Hepatocyte (in vitro differentiated cells): ENCODE measurements around the gene PPID. TPM values are rescaled to one million over a fixed set of nuclear protein-coding genes. Genes with fewer than 3 reads are reported as not detected.
"Not testable (repeated sequence)": the region's sequence is repeated elsewhere in the genome, so short reads cannot be mapped to it uniquely, and the experiment has no call there.

Source experiments
- DNase-seq: peaks from one replicate; pipeline ENCODE4 v3.0.0-alpha.2; 2016; ENCODE audit warnings: low spot score
- H2AFZ ChIP-seq: fragments of 200-600 bp; sonication (generic); 2 replicates; pipeline ENCODE4 v1.6.0; 2016; ENCODE audit warnings: antibody characterized with exemption, mild to moderate bottlenecking
- H3K27ac ChIP-seq: fragments of 200-600 bp; sonication (generic); 2 replicates; pipeline ENCODE4 v1.5.1; 2016; ENCODE audit warnings: mild to moderate bottlenecking
- H3K27me3 ChIP-seq: fragments of 200-600 bp; sonication (generic); 2 replicates; pipeline ENCODE4 v1.6.1; 2016
- H3K36me3 ChIP-seq: fragments of 200-600 bp; sonication (generic); replicated peaks from 2 replicates; pipeline ENCODE4 v1.5.1; 2016; ENCODE audit warnings: low read depth; ENCODE audit not compliant: insufficient read depth
- H3K4me1 ChIP-seq: fragments of 200-600 bp; sonication (generic); 2 replicates; pipeline ENCODE4 v1.5.1; 2016; ENCODE audit warnings: mild to moderate bottlenecking, moderate library complexity; ENCODE audit not compliant: insufficient read depth
- H3K4me2 ChIP-seq: fragments of 200-600 bp; sonication (generic); 2 replicates; pipeline ENCODE4 v1.6.0; 2016
- H3K4me3 ChIP-seq: fragments of 200-600 bp; sonication (generic); 2 replicates; pipeline ENCODE4 v1.5.1; 2016; ENCODE audit warnings: mild to moderate bottlenecking
- H3K79me2 ChIP-seq: fragments of 200-600 bp; sonication (generic); 2 replicates; pipeline ENCODE4 v1.6.0; 2017; ENCODE audit warnings: mild to moderate bottlenecking
- H3K9me2 ChIP-seq: fragments of 200-600 bp; sonication (generic); replicated peaks from 2 replicates; pipeline ENCODE4 v1.6.0; 2017; ENCODE audit warnings: mild to moderate bottlenecking; ENCODE audit not compliant: insufficient read depth
- H3K9me3 ChIP-seq: fragments of 200-600 bp; sonication (generic); 2 replicates; pipeline ENCODE4 v1.5.1; 2016; ENCODE audit warnings: low read depth, mild to moderate bottlenecking
- H4K20me1 ChIP-seq: fragments of 200-600 bp; sonication (generic); 2 replicates; pipeline ENCODE4 v1.6.0; 2016; ENCODE audit warnings: mild to moderate bottlenecking; ENCODE audit not compliant: insufficient read depth, poor library complexity, severe bottlenecking
- EZH2 ChIP-seq: fragments of 200-600 bp; sonication (generic); IDR thresholded peaks from 2 replicates; pipeline ENCODE4 v1.6.1; 2016; ENCODE audit warnings: antibody characterized with exemption, mild to moderate bottlenecking, borderline replicate concordance
- EZH2phosphoT487 ChIP-seq: fragments of 200-600 bp; sonication (generic); IDR thresholded peaks from one replicate; pipeline ENCODE4 v1.6.1; 2018; ENCODE audit warnings: antibody characterized with exemption, mild to moderate bottlenecking, low read depth, moderate library complexity; ENCODE audit not compliant: unreplicated experiment, severe bottlenecking
- WGBS: methylation state at CpG from one replicate; pipeline ENCODE4 v1.1.6; 2016; ENCODE audit warnings: low lambda C conversion rate; ENCODE audit errors: missing lambda C conversion rate; 5-methylcytosine and 5-hydroxymethylcytosine counted together
- polyA plus RNA-seq: library from polyadenylated mRNA; unstranded; fragments of >200 nt; fragmentation: Nextera tagmentation; extraction: Ambion mirVana; gene quantifications from 2 replicates; pipeline ENCODE4 v1.2.1, GENCODE V29; 2016
- total RNA-seq: library from RNA; depleted of rRNA; stranded (reverse); fragments of >200 nt; gene quantifications from 2 replicates; pipeline ENCODE4 v1.2.3, GENCODE V29; 2014
- TF ChIP-seq, protein P1 (sequence below): fragments of 200-600 bp; sonication (generic); IDR thresholded peaks from 2 replicates; pipeline ENCODE4 v1.5.1; 2016; ENCODE audit warnings: antibody characterized with exemption, mild to moderate bottlenecking; ENCODE audit not compliant: poor library complexity

PPID gene
- total and polyA plus RNA-seq, 2 experiments from 2014 or later = 41.2 to 49.3 TPM

DNA sequence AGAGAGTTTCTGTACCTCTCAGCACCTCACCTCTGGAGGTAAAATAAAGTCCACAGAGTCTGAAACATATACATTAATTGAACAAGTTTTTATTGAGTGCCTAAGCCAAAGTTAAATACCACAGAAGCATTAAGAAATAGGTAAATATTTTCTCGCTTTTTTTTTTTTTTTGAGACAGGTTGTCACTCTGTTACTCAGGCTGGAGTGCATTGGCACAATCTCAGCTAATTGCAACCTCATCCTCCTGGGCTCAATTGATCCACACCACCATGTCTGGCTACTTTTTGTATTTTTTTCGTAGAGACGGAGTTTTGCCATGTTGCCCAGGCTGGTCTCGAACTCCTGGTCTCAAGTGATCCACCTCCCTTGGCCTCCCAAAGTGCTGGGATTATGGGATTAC, 35.5 kb upstream of the PPID start:
- Histone ChIP-seq H3K4me2 (no peak overlapping the region), H3K4me1 (no peaks in the 10 kb centered on the region), H3K27me3 (no peaks in the 10 kb centered on the region), H2AFZ (no peak overlapping the region), H3K9me3 (no peaks in the 10 kb centered on the region), H3K9me2 (no peaks in the 10 kb centered on the region), H3K36me3 (no peaks in the 10 kb centered on the region), H3K79me2 (no peaks in the 10 kb centered on the region), H3K4me3 (no peak overlapping the region), H4K20me1 (no peaks in the 10 kb centered on the region), H3K27ac (no peak overlapping the region)
- 87% methylated on average over 4 of the region's 4 CpGs for WGBS
- TF ChIP-seq EZH2 (no peak), EZH2phosphoT487 (no peak)
- TF ChIP-seq, protein P1, sequence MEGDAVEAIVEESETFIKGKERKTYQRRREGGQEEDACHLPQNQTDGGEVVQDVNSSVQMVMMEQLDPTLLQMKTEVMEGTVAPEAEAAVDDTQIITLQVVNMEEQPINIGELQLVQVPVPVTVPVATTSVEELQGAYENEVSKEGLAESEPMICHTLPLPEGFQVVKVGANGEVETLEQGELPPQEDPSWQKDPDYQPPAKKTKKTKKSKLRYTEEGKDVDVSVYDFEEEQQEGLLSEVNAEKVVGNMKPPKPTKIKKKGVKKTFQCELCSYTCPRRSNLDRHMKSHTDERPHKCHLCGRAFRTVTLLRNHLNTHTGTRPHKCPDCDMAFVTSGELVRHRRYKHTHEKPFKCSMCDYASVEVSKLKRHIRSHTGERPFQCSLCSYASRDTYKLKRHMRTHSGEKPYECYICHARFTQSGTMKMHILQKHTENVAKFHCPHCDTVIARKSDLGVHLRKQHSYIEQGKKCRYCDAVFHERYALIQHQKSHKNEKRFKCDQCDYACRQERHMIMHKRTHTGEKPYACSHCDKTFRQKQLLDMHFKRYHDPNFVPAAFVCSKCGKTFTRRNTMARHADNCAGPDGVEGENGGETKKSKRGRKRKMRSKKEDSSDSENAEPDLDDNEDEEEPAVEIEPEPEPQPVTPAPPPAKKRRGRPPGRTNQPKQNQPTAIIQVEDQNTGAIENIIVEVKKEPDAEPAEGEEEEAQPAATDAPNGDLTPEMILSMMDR = no peak
- no peak for DNase-seq

DNA sequence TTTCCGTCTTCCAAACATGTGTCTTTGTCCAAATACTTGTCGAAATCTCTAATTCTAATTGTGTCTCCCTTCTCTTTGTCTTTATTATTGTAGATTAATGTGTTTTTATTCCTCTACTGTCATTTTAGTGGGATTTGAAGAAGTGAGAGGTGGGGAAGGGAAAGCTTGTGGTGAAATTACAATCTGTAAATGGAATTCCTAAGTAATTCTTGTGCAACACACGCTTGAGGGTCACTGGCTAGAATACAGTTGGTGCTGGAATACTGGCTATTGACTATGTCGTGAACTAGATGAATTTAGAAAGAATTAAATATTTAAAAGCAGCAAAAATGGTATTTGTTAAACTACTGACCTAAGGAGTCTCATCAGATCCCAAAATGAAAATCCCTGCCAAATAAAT, 34.9 kb upstream of the PPID start:
- 71% methylated on average over 4 of the region's 4 CpGs for WGBS

DNA sequence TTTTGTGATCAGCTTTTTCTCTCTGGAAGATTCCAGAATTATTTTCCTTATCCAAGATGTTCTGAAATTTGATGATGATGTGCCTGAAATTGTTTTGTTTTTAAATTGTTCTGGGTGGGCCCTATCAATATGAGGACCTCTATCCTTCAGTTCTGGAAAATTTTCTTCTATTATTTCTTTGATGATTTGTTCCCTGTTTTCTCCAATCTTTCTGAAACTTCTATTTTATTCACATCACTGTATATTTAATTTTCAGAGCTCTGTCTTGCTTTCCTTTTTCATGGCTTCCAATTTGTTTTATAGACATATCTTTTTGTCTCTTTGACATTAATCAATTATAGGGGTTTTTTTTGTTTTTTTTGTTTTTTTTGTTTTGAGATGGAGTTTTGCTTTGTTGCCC, 33.4 kb upstream of the PPID start:
- no peak overlapping the region for H3K27ac ChIP-seq

More for the DNA sequence above, 34.9 kb upstream of the PPID start:
- H3K9me3 ChIP-seq = no peaks in the 10 kb centered on the region
- no peak overlapping the region for H3K4me2 ChIP-seq
- H3K79me2 ChIP-seq = no peaks in the 10 kb centered on the region
- H3K27me3 ChIP-seq = no peaks in the 10 kb centered on the region
- no peak overlapping the region for H3K4me3 ChIP-seq
- DNase-seq = no peak
- H4K20me1 ChIP-seq = no peaks in the 10 kb centered on the region
- no peaks in the 10 kb centered on the region for H3K36me3 ChIP-seq
- no peaks in the 10 kb centered on the region for H3K4me1 ChIP-seq
- no peak overlapping the region for H2AFZ ChIP-seq
- H3K27ac ChIP-seq = no peak overlapping the region
- no peak for TF ChIP-seq EZH2phosphoT487
- no peak for TF ChIP-seq EZH2
- TF ChIP-seq, protein P1 = no peak
- no peaks in the 10 kb centered on the region for H3K9me2 ChIP-seq

DNA sequence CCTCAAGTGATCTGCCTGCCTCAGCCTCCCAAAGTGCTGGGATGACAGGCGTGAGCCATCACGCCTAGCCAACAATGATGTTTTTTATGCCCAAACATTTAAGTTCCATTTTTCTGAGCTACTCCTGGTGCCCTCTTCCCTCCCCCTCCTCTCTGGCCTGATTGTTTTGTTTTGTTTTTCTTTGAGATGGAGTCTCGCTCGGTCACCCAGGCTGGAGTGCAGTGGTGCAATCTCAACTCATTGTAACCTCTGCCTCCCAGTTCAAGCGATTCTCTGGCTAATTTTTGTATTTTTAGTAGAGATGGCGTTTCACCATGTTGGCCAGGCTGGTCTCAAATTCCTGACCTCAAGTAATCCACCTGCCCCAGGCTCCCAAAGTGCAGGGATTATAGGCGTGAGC, 32.6 kb upstream of the PPID start:
- DNase-seq, H3K4me1 ChIP-seq, H3K4me3 ChIP-seq, H3K36me3 ChIP-seq, H3K27me3 ChIP-seq, H3K79me2 ChIP-seq, H3K4me2 ChIP-seq, H3K9me3 ChIP-seq, H2AFZ ChIP-seq, H3K9me2 ChIP-seq, H3K27ac ChIP-seq, H4K20me1 ChIP-seq: not testable (repeated sequence)
- 92% methylated on average over 7 of the region's 7 CpGs for WGBS

More for the DNA sequence above, 33.4 kb upstream of the PPID start:
- Histone ChIP-seq H3K9me2 (no peaks in the 10 kb centered on the region), H3K9me3 (no peaks in the 10 kb centered on the region), H3K36me3 (no peaks in the 10 kb centered on the region), H3K4me1 (no peaks in the 10 kb centered on the region), H4K20me1 (no peaks in the 10 kb centered on the region), H3K4me2 (no peak overlapping the region), H3K27me3 (no peaks in the 10 kb centered on the region), H3K79me2 (no peaks in the 10 kb centered on the region), H2AFZ (no peak overlapping the region), H3K4me3 (no peak overlapping the region)
- TF ChIP-seq EZH2phosphoT487 = no peak
- TF ChIP-seq, protein P1 = no peak
- TF ChIP-seq EZH2 = no peak
- no peak for DNase-seq
